GM12878 (cell line): Measurements from ENCODE around the gene GOLT1B. TPM values are rescaled to one million over a fixed set of nuclear protein-coding genes. Genes with fewer than 3 reads are reported as not detected.
A peak's percentile ranks its signal among the peaks of the same experiment; 100 is the strongest.

Source experiments
- ATAC-seq: fragments of 200-7000 bp; cut with Tn5 transposase; 3 replicates; pipeline ENCODE4 v1.9.1; 2020; ENCODE audit warnings: mild to moderate bottlenecking, moderate library complexity
- Bru-seq: library from RNA; stranded (reverse); fragments of 400-500 nt; gene quantifications from one replicate; lab custom pipeline; 2021; lab: Mats Ljungman, UMichigan
- BruChase-seq, 2 experiments: library from RNA; stranded (reverse); fragments of 400-500 nt; gene quantifications; one replicate each; lab custom pipeline; 2021; lab: Mats Ljungman, UMichigan
- BruUV-seq: library from RNA; stranded (reverse); fragments of 400-500 nt; replicated peaks from 2 replicates; lab custom pipeline; 2021; lab: Mats Ljungman, UMichigan
- CTCF ChIA-PET: fragments of 300-600 bp; sonication (Branson Sonifier 250); formaldehyde crosslinking; extraction: SDS; loops from one replicate; lab custom pipeline; 2021; ENCODE audit warnings: inconsistent platforms; lab: Yijun Ruan, JAX
- POLR2A ChIA-PET: fragments of 350-600 bp; formaldehyde crosslinking; extraction: SDS; loops from one replicate; lab custom pipeline; 2021; ENCODE audit warnings: inconsistent platforms; lab: Charles Lee
- RAD21 ChIA-PET: fragments of 300-600 bp; sonication (Branson Sonifier 250); formaldehyde crosslinking; loops from one replicate; lab custom pipeline; 2023; ENCODE audit warnings: antibody characterized with exemption; ENCODE audit not compliant: unreplicated experiment; lab: Charles Lee
- SMC1A ChIA-PET: fragments of 300-600 bp; sonication (Branson Sonifier 250); formaldehyde crosslinking; loops from one replicate; lab custom pipeline; 2023; ENCODE audit not compliant: unreplicated experiment, uncharacterized antibody; lab: Charles Lee
- DNase-seq: peaks from one replicate; pipeline ENCODE4 v3.0.0-alpha.2; 2011; ENCODE audit warnings: low read depth, low spot score
- FAIRE-seq: peaks from 3 replicates; lab custom pipeline; 2011; peaks lifted over from hg19 to GRCh38; lab: Jason Lieb, UNC
- H2AFZ ChIP-seq: 2 replicates; pipeline ENCODE4 v1.6.0; 2011; ENCODE audit warnings: low read depth, low read length, control low read depth; ENCODE audit not compliant: control insufficient read depth
- H3K27ac ChIP-seq: 2 replicates; pipeline ENCODE4 v1.5.1; 2011; ENCODE audit warnings: control low read depth; ENCODE audit not compliant: control insufficient read depth, insufficient read depth
- H3K27me3 ChIP-seq, 2 experiments: replicated peaks in 1 of 2; 2 replicates each; pipeline versions ENCODE4 v1.6.0 to v1.6.1; 2011; ENCODE audit warnings: low read length in 1 of 2; ENCODE audit not compliant: control insufficient read depth in 2 of 2, insufficient read depth in 2 of 2
- H3K36me3 ChIP-seq, 2 experiments: 2 replicates each; pipeline ENCODE4 v1.5.1; 2011; ENCODE audit warnings: low read length in 1 of 2; ENCODE audit not compliant: control insufficient read depth in 2 of 2, insufficient read depth in 2 of 2
- H3K4me1 ChIP-seq: 2 replicates; pipeline ENCODE4 v1.6.1; 2011; ENCODE audit warnings: mild to moderate bottlenecking, low read length, moderate library complexity, mixed read lengths; ENCODE audit not compliant: control insufficient read depth, insufficient read depth
- H3K4me2 ChIP-seq: 2 replicates; pipeline ENCODE4 v1.6.0; 2011; ENCODE audit warnings: control low read depth; ENCODE audit not compliant: control insufficient read depth, insufficient read depth
- H3K4me3 ChIP-seq: fragments of 200-600 bp; sonication (generic); 2 replicates; pipeline ENCODE4 v1.5.1; 2016
- H3K79me2 ChIP-seq: 2 replicates; pipeline ENCODE4 v1.6.0; 2011; ENCODE audit warnings: low read length; ENCODE audit not compliant: control insufficient read depth, insufficient read depth
- H3K9ac ChIP-seq: 2 replicates; pipeline ENCODE4 v1.8.0; 2011; ENCODE audit warnings: low read length, control low read depth, mixed read lengths; ENCODE audit not compliant: control insufficient read depth, insufficient read depth
- H3K9me3 ChIP-seq: replicated peaks from 3 replicates; pipeline ENCODE4 v1.5.1; 2011; ENCODE audit warnings: mild to moderate bottlenecking, low read length; ENCODE audit not compliant: control insufficient read depth, insufficient read depth
- H4K20me1 ChIP-seq: 2 replicates; pipeline ENCODE4 v1.6.0; 2011; ENCODE audit not compliant: control insufficient read depth, insufficient read depth
- CREB1 ChIP-seq: IDR thresholded peaks from 2 replicates; pipeline ENCODE4 v1.6.1; 2012; ENCODE audit warnings: low read depth, mild to moderate bottlenecking, inconsistent platforms
- FOXK2 ChIP-seq: fragments of 450-650 bp; IDR thresholded peaks from 2 replicates; pipeline ENCODE4 v1.6.1; 2017; ENCODE audit warnings: mild to moderate bottlenecking, moderate library complexity
- MEF2B ChIP-seq: fragments of 450-650 bp; IDR thresholded peaks from 2 replicates; pipeline ENCODE4 v1.6.1; 2018; ENCODE audit warnings: mild to moderate bottlenecking, moderate library complexity; ENCODE audit not compliant: partially characterized antibody, poor library complexity, severe bottlenecking
- MYC ChIP-seq: IDR thresholded peaks from 2 replicates; pipeline ENCODE4 v1.6.1; 2011; ENCODE audit warnings: mild to moderate bottlenecking, low read length, moderate library complexity, inconsistent platforms; ENCODE audit not compliant: insufficient read depth, insufficient replicate concordance, insufficient read length, severe bottlenecking
- NFIC ChIP-seq: IDR thresholded peaks from 2 replicates; pipeline ENCODE4 v1.6.1; 2012; ENCODE audit warnings: low read depth, mild to moderate bottlenecking, inconsistent platforms, low read length, moderate library complexity
- NR2C2 ChIP-seq: IDR thresholded peaks from 2 replicates; pipeline ENCODE4 v1.6.1; 2011; ENCODE audit warnings: borderline replicate concordance, low read depth; ENCODE audit not compliant: control insufficient read depth, insufficient read length
- PRDM15 ChIP-seq: fragments of 450-650 bp; formaldehyde crosslinking; IDR thresholded peaks from 2 replicates; pipeline ENCODE4 v1.4.0; 2020; ENCODE audit warnings: mild to moderate bottlenecking, moderate library complexity
- RBBP5 ChIP-seq: fragments of 200-600 bp; sonication (generic); conservative IDR thresholded peaks from 2 replicates; pipeline ENCODE4 v1.6.1; 2016
- STAT3 ChIP-seq: IDR thresholded peaks from 2 replicates; pipeline ENCODE4 v1.6.1; 2011; ENCODE audit warnings: low read depth, low read length, improper control_type of control experiment
- TAF1 ChIP-seq: IDR thresholded peaks from 2 replicates; pipeline ENCODE4 v1.6.1; 2011; ENCODE audit warnings: mild to moderate bottlenecking, low read depth, low read length, borderline replicate concordance
- ZNF622 ChIP-seq: fragments of 450-650 bp; IDR thresholded peaks from 2 replicates; pipeline ENCODE4 v1.6.1; 2017; ENCODE audit warnings: mild to moderate bottlenecking, inconsistent platforms
- WGBS: methylation state at CpG from one replicate; pipeline ENCODE4 v1.1.6; 2016; ENCODE audit warnings: low lambda C conversion rate; ENCODE audit not compliant: insufficient replicate concordance, insufficient coverage; ENCODE audit errors: missing lambda C conversion rate; 5-methylcytosine and 5-hydroxymethylcytosine counted together
- in situ Hi-C: fragments of 300-500 bp; cut with MboI; formaldehyde crosslinking; loops from 9 replicates; pipeline ENCODE4 v1.14.3; 2018; ENCODE audit warnings: mixed read lengths
- intact Hi-C: fragments of 100-400 bp; cut with micrococcal nuclease; formaldehyde crosslinking; loops from one replicate; pipeline ENCODE4 v1.14.2; 2022; ENCODE audit not compliant: unreplicated experiment
- long read RNA-seq, 2 experiments: library from polyadenylated mRNA; unstranded; transcript quantifications; one replicate each; pipeline ENCODE4 v2.0.0, GENCODE V29; 2019 to 2020
- polyA minus RNA-seq, 3 experiments: library from RNA; depleted of rRNA, polyadenylated mRNA; stranded (reverse); fragments of >200 nt; gene quantifications; 2 replicates each; pipeline ENCODE4 v1.2.3, GENCODE V29; 2011
- polyA plus RNA-seq, 11 experiments: library from polyadenylated mRNA; depleted of rRNA in 4 of 11; unstranded in 6 of 11; stranded (reverse) in 5 of 11; fragments of >200 nt; fragmentation: Nextera tagmentation in 4 of 11; fragmentation: Illumina TruSeq in 1 of 11; extraction: Ambion mirVana in 4 of 11; extraction: Trizol in 1 of 11; gene quantifications; 1 replicate in 1 of 11; 2 replicates in 10 of 11; pipeline versions ENCODE4 v1.2.1 to v1.2.3, GENCODE V29; 2011 to 2016; ENCODE audit warnings: inconsistent platforms in 2 of 11, missing spikeins in 2 of 11, low read depth in 1 of 11
- total RNA-seq, 4 experiments: library from RNA; depleted of rRNA in 3 of 4; stranded (reverse); fragments of >200 nt in 3 of 4; fragmentation: Illumina TruSeq in 1 of 4; extraction: Trizol in 1 of 4; gene quantifications; 2 replicates each; pipeline versions ENCODE4 v1.2.1 to v1.2.3, GENCODE V29; 2013 to 2021

The GOLT1B gene
- total RNA-seq (2013; cell fraction: nucleolus; rRNA removed) = 55.3 and 57.4 TPM in 2 replicates
- total RNA-seq (2014; rRNA removed) (18.3 and 23.7 TPM in 2 replicates), total RNA-seq (2014; rRNA removed; fragmentation: Illumina TruSeq; extraction: Trizol) (35.7 and 36.7 TPM in 2 replicates), total RNA-seq (2021) (28.7 and 33.5 TPM in 2 replicates), polyA plus RNA-seq (2011; rRNA removed) (28.7 and 45.5 TPM in 2 replicates), polyA plus RNA-seq (2014; fragmentation: Illumina TruSeq; extraction: Trizol) (29.1 and 47.3 TPM in 2 replicates), polyA plus RNA-seq (2014; fragmentation: Nextera tagmentation; extraction: Ambion mirVana) (10 to 100 TPM; 60.0 to 77.4 TPM), polyA plus RNA-seq (2014; rRNA removed) (18.4 and 21.0 TPM in 2 replicates), polyA plus RNA-seq (2016; fragmentation: Nextera tagmentation; extraction: Ambion mirVana) (10 to 100 TPM; 51.1 to 58.2 TPM), polyA minus RNA-seq (2011; rRNA and poly(A)+ RNA removed) (7.1 and 12.9 TPM in 2 replicates), Bru-seq, nascent RNA (percentile 97 among the genes with signal in this experiment), BruChase-seq, experiment 1, labeled RNA remaining after a 6-hour chase (percentile 95 among the genes with signal in this experiment), BruChase-seq, experiment 2, labeled RNA remaining after a 2-hour chase (percentile 98 among the genes with signal in this experiment)
- polyA plus RNA-seq (2011; ENCODE audit: low read depth) = 36.1 TPM
- polyA plus RNA-seq (2011; cell fraction: cytosol; rRNA removed) = 9.6 and 17.0 TPM in 2 replicates
- polyA plus RNA-seq (2011; cell fraction: nucleus; rRNA removed) = 13.2 and 20.7 TPM in 2 replicates
- 33.4 and 48.4 TPM in 2 replicates for polyA plus RNA-seq (2012)
- polyA minus RNA-seq (2011; cell fraction: cytosol; rRNA and poly(A)+ RNA removed) = 9.9 and 15.5 TPM in 2 replicates
- polyA minus RNA-seq (2011; cell fraction: nucleus; rRNA and poly(A)+ RNA removed) = 10.8 and 16.3 TPM in 2 replicates
- long read RNA-seq, experiment 1, transcript GOLT1B-201 (5 exons, 3,227 nt) = major isoform, 17 of 19 reads
- long read RNA-seq, experiment 1, partial matches to known transcripts = 0 of 19 reads
- long read RNA-seq, experiment 1, other reads (novel, unspliced or antisense) = 0 of 19 reads
- long read RNA-seq, experiment 2, transcript GOLT1B-201 (5 exons, 3,227 nt) = major isoform, 66 of 86 reads
- long read RNA-seq, experiment 2, partial matches to known transcripts = 8 of 86 reads
- long read RNA-seq, experiment 2, other reads (novel, unspliced or antisense) = 5 of 86 reads

GRCh38 chr12:21501258-21502163 is at the start of gene GOLT1B, which contains the start of gene RECQL:
Gene GOLT1B (plus strand): TSS chr12:21501789. CDS start chr12:21501924, 135 bp downstream.
Gene RECQL (minus strand): TSS chr12:21501635. CDS start chr12:21499570, 2,065 bp downstream.
- in situ Hi-C loops = loop anchor here (5.0 kb wide), 1 partner anchor 156 kb away; the partner anchor contains the start of gene LDHB
- Histone ChIP-seq H3K9ac (peak within 1 kb of the TSS; percentile 99), H3K4me3 (peak within 1 kb of the TSS; percentile 94), H3K36me3 (peaks cover 0 to 15% of the 10 kb centered on the region in 2 experiments; a peak in 2 of 4 replicates), H4K20me1 (no peaks in the 10 kb centered on the region), H3K9me3 (no peaks in the 10 kb centered on the region), H3K4me2 (peak within 1 kb of the TSS; percentile 95), H3K27ac (peak within 1 kb of the TSS; percentile 64), H3K4me1 (peaks cover 9% of the 10 kb centered on the region), H3K27me3 (no peaks in the 10 kb centered on the region), H3K79me2 (peaks cover 72% of the 10 kb centered on the region), H2AFZ (peak within 1 kb of the TSS; percentile 92)
- 2% methylated on average over 61 of the region's 61 CpGs for WGBS
- peak; percentile 96 for ATAC-seq
- TSS peak; percentile 72 for BruUV-seq
- ChIA-PET RAD21 (interaction anchor here (1.0 to 1.1 kb wide), 2 partner anchors 9 to 23 kb away, joined by 5 read pairs; no protein-coding TSS in a partner anchor), SMC1A (interaction anchor here (1.0 to 1.4 kb wide), 2 partner anchors 9 to 177 kb away, joined by 3 to 4 read pairs; no protein-coding TSS in a partner anchor), POLR2A (interaction anchor here (1.1 to 1.9 kb wide), 5 partner anchors 9 to 545 kb away, joined by 3 to 12 read pairs (median 3); no protein-coding TSS in a partner anchor), CTCF (interaction anchor here (1.4 to 1.6 kb wide), 4 partner anchors 10 to 179 kb away, joined by 3 to 4 read pairs (median 4); no protein-coding TSS in a partner anchor)
- intact Hi-C loops = loop anchor here (5.0 kb wide), 2 partner anchors 64 to 156 kb away; partner anchors contain the start of genes LDHB and PYROXD1
- peak; percentile 100 for FAIRE-seq
- DNase-seq = peak; percentile 98
- TF ChIP-seq MEF2B = no peak
- TF ChIP-seq MYC = no peak
- no peak for TF ChIP-seq NR2C2
- TF ChIP-seq ZNF622 = no peak
- TF ChIP-seq NFIC = peak; percentile 47
- TF ChIP-seq STAT3 = no peak
- TF ChIP-seq FOXK2 = no peak; the same call in 1 of the 2 replicates
- peak; percentile 60; the same call in 1 of the 2 replicates for TF ChIP-seq RBBP5
- peak; percentile 85 for TF ChIP-seq TAF1
- TF ChIP-seq CREB1 = peak; percentile 95
- TF ChIP-seq PRDM15 = no peak
